NCI-H1092 (cell line): Measurements from ENCODE around the gene CHMP2A.
A peak's percentile ranks its signal among the peaks of the same experiment; 100 is the strongest.

Experiments
- DNase-seq: peaks from one replicate; lab custom pipeline; 2025; lab: John Stamatoyannopoulos, UW

Gene CHMP2A

DNA sequence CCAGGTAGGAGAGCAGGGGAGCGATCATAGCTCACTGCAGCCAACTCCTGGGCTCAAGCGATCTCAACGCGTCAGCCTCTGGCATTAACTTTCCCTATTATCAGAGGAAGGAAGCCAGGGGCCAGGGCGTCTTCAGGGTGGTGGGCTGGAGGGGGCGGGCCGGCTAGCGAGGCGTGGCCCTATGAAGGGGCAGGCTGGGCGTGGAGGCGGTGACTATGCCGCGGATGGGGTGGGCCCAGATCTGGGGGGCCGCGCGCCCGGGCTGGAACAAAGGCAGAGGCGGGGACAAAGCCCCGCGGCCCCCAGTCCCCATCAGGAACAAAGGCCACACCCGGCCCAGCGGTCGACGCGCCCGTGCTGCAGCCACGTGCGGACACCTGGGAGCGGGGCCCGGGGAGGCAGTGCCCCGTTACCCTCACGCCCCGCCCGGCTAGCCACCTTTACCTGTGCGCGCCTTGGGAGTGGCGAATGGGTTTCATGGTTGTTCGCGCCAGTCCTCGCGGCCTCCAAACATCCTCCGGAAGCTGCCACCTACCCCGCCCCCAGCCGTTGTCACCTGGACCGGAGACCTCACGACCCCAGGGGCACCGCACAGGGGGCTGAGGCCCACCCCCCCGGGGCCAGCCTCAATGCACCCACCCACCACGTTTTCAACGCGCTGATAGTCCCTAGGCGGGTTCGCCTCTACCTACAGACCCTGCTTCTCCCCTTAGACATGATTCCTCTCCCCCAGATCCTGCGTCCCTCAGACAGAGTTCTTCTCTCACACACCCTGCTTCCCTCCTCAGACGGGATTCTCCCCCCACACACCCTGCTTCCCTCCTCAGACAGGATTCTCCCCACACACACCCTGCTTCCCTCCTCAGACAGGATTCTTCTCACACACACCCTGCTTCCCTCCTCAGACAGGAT lies 16.4 kb downstream of the CHMP2A start:
- no peak for DNase-seq

- DNase-seq = no peak
These were observed 17.8 kb downstream of the CHMP2A start for GRCh38 chr19:58536852-58537798.

GRCh38 chr19:58535857-58536256 lies 19.0 kb downstream of the CHMP2A start:
- DNase-seq = no peak

GRCh38 chr19:58531034-58531840 lies 23.7 kb downstream of the CHMP2A start:
- no peak for DNase-seq

DNA sequence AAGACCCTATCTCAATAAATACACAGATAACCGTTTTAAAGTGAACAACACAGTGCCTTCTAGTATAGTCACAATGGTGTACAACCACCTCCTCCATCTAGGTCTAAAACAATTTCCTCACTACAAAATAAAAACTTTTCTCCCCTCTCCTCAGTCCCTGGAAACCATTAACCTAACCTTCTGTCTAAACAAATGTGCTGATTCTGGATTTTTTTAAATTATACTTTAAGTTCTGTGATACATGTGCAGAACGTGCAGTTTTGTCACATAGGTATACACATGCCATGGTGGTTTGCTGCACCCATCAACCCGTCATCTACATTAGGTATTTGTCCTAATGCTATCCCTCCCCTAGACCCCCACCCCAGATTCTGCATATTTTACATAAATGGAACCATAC lies 25.5 kb downstream of the CHMP2A start:
- no peak for DNase-seq

DNA sequence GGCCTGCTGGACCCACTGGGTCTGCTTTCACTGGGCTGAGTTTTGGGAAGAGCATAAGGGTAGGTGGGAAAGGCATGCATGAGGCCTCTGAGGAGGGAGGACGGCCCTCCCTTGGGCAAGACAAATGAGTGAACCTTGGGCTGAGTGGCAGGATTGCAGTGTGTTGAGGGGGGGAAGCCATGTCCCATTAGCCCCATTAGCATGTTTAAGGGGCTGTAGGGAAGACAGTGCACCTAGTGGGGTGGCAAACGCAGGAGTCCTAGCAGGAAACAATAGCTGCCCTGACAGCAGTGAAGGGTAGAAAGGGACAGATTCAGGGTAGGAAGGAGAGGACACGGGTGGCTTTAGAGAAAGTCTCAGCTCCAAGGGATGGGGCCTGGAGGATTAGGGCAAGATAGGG lies 32.2 kb downstream of the CHMP2A start:
- DNase-seq = no peak

DNA sequence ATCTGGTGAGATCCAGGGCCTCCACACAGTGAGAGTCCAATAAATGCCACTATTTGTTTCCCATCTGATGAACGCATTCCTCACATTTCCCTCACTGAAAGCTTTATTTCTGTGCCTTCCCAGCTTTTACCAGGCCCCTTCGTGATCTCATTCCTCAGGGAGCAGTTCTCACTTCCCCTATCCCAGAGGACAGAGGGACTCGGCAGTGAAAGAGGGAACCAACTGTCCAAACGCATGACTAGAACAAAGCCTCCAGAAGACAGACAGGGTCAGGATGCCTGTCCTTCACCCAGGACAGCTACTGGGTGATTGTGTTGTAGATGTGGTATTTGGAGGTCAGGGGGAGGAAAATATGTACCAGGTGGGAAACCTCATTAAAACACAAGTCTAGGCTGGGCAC lies 33.3 kb downstream of the CHMP2A start:
- no peak for DNase-seq

- DNase-seq = no peak
These were observed 34.7 kb downstream of the CHMP2A start for GRCh38 chr19:58520257-58520599.

DNA sequence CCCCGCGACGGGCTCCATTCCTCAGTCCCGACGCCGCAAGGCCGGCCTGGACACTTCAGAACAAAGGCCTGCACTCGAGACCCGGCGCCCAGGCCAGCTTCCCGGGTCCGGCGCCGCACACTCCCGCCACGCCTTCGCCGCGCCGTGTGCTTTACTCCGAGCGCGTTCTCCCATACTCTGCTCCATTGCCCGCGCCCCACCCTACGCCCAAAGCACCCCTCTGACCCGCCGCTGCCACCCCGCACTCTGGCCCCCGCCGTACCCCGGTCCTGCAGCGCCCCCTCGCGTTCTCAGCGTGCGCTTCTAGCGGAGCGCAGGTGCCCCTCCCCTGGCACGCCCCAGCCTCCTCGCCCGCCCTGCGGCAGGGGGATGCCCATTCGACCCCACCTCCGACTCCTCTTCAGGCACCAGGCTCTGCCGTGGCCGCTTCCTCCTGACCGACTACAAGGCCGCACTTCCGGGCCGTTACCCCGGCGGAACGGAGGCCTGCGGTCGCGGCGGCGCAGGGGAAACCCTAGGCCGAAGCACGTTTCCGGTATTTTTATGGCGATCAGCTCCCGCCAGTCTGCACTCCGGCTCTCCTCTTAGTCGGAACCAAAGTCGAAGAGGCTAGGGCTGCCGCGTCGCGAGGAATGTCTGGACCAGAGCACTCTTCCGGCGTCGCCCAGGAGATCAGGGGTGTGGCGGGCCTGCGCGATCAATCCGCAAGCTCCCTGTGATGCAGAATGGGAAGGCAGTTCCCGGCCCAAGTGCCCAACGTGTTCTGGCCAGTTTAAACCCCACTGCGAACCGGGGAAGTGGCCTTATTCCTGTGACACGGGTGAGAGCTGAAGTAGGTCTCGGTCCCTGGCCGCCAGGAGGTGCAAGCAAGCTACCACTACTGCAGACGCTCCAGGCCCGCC lies 35.3 kb downstream of the CHMP2A start, which contains the start of gene ZBTB45:
ZBTB45 (minus strand) TSS at position 456 of the 902 bp plus-strand sequence. CDS start 2,137 bp downstream, outside the sequence.
- peak; percentile 90 for DNase-seq

DNA sequence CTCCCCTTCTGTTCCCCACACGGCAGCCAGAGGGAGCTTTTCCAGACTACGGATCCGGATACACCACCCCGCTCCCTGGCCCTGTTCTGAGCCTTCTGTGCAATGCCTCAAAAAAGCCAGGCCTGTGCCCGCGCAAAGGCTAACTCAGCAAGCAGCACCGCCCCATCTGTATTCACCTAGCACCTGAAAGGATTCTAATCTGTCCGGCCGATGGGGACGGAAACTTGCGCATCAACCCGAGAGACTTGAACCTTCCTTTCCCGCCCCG lies 35.9 kb downstream of the CHMP2A start:
- peak; percentile 44 for DNase-seq

GRCh38 chr19:58518256-58519086 lies 36.4 kb downstream of the CHMP2A start:
- no peak for DNase-seq

GRCh38 chr19:58516964-58517833 lies 37.7 kb downstream of the CHMP2A start:
- no peak for DNase-seq

GRCh38 chr19:58516246-58516836 lies 38.6 kb downstream of the CHMP2A start:
- no peak for DNase-seq

GRCh38 chr19:58515259-58515658 lies 39.6 kb downstream of the CHMP2A start:
- no peak for DNase-seq

DNA sequence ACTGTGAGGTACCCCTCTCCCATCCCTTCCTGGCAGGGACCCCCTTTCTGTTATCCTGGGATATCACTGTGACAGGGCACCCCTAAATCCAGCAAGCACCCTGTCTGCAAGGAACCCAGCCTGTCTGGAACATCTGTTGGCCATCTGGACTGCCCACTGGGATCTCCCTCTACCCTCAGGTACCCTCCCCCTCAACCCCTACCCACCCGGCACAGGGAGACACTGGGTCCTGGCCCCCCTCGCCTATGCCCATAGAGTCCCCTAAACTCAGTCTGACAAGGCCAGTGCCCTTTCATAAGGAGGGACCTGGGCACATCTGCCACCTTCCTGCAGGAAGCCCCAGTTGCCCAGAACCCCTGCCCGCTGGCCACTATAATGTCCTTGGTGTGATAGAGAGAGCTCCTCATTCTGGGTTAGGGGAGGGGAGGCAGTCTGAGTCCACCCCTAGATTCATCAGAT lies 40.3 kb downstream of the CHMP2A start:
- no peak for DNase-seq

DNA sequence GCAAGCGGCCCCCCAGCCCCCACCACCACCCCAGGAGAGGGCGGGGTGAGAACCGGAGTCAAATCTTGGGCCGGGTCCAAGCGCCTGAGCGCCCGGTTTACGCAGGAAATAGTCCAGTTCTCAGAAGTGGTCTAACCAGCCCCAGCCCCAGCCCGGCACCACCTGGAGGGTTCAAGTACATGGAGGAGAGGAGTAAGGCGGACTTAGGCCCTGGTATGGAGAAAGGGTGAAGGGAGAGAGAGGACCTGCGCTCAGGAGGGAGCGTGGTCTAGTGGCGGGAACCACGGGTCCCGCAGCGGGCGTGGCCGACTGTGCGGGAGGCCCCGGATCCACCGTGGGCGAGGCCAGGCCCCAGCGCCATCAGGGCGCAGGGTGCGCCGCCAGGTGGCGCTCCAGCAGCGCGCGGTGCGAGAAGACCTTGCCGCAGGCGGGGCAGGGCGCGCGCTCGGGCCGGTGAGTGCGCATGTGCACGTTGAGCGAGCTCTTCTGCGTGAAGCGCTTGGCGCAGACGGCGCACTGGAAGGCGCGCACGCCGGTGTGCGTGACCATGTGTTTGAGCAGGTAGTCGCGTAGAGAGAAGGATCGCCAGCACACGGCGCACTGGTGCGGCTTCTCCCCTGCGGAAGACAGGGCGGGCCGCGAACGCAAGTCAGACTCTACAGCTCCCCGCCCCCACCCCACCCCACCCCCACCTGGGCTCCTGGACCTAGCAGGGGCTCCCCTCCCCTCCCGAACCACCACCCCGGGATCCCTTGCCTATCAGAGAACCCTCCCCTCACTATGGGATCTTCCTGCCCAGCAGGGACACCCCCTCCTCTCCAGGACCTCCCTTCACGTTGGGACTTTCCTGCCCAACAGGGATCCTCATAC lies 41.0 kb downstream of the CHMP2A start:
- peak; percentile 82 for DNase-seq

- no peak for DNase-seq
These were observed 41.7 kb downstream of the CHMP2A start for GRCh38 chr19:58513213-58513693.
